Activated CD4-positive, CD25-positive, alpha-beta regulatory T cell treated with anti-CD3 and anti-CD28 coated beads, Interleukin-2, amount 50 U/mL, for 24 hours (primary cell): ENCODE results near the gene NDUFB1.

Experiments used
- ATAC-seq, 2 donors: fragments of 150-1000 bp; cut with Tn5 transposase; one replicate each; pipeline ENCODE4 v1.10.0; 2021; ENCODE audit warnings: mild to moderate bottlenecking in 1 of 2, moderate library complexity in 1 of 2

The NDUFB1 gene

DNA sequence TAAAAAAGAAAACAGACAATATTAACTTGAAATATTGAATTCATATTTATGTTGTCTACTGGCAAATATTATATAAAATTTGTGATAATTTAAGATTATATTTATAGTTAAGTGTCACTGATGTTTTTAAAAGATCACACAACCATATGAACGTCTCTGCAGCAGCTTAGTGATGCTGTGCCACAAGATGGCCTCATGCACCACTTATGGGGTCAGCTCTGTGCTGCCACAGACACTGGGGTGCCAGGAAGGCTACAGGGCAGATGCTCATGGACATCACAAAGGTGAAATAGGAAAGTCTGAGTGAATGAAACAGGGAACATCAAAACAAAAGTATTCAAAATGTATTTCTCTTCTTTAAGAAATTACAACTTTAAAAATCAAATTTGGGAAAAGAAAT, 28.2 kb downstream of the NDUFB1 start:
- ATAC-seq: no peak

DNA sequence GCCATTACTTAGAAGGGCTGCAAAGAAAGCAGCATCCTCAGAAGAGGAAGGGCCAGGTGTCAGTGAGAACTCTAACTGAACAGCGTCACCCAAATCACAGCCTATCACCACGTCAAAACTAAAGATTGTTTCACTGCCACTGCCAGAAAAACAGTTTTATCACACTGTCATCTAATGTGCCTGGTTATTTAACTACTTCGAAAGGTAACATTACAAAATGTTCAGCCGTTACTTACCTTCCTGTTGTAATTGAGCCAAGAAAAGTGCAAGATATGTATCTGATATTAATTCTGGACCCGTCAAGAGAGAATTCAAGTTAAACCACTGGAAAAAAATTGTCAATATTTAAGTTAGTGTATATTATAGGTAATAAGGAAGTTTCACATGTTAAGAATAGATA, 33.0 kb downstream of the NDUFB1 start:
- no peak for ATAC-seq

DNA sequence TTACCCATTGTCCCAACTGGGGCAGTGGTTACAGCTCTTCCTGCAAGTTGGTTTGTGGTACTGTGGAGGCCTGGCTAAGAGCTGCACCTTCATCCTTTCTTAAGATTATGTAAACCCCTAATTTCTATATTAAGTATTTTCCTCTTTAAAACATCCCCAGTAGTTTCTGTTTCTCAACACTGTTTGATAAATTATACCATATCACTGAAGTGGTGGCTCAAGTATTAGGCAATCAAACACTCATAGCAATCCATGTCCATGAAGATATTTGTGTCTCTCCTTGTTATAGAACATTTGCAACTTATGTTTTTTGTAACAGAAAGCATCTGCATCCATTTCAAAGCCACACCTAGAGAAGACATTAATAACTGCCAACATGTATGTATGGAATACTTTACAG, 47.0 kb downstream of the NDUFB1 start:
- ATAC-seq: no peak
